ENCODE data around the gene SOAT2.

GRCh38 chr12:53064613-53065436 is 38.5 kb upstream of the SOAT2 start:
- TF ChIP-seq POLR2A (IDR thresholded peaks at IDR 0.05; ENCODE audit: low read depth, low read length) = no peak; the same call in 1 of the 2 replicates
- TF ChIP-seq, protein P1, sequence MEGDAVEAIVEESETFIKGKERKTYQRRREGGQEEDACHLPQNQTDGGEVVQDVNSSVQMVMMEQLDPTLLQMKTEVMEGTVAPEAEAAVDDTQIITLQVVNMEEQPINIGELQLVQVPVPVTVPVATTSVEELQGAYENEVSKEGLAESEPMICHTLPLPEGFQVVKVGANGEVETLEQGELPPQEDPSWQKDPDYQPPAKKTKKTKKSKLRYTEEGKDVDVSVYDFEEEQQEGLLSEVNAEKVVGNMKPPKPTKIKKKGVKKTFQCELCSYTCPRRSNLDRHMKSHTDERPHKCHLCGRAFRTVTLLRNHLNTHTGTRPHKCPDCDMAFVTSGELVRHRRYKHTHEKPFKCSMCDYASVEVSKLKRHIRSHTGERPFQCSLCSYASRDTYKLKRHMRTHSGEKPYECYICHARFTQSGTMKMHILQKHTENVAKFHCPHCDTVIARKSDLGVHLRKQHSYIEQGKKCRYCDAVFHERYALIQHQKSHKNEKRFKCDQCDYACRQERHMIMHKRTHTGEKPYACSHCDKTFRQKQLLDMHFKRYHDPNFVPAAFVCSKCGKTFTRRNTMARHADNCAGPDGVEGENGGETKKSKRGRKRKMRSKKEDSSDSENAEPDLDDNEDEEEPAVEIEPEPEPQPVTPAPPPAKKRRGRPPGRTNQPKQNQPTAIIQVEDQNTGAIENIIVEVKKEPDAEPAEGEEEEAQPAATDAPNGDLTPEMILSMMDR (conservative IDR thresholded peaks at IDR 0.05; ENCODE audit: low read depth, low read length) = no peak
- TF ChIP-seq RAD21 (IDR thresholded peaks at IDR 0.05; ENCODE audit: low read length) = no peak
- TF ChIP-seq CEBPB (IDR thresholded peaks at IDR 0.05; ENCODE audit: low read depth, low read length) = no peak
- no peak for TF ChIP-seq RCOR1 (IDR thresholded peaks at IDR 0.05; ENCODE audit: insufficient replicate concordance, low read length)
- no peak for TF ChIP-seq NFE2L2 (IDR thresholded peaks at IDR 0.05; ENCODE audit: low read depth, low read length)
- no peak for TF ChIP-seq USF2 (IDR thresholded peaks at IDR 0.05; ENCODE audit: low read depth, low read length)
- TF ChIP-seq MAZ (IDR thresholded peaks at IDR 0.05; ENCODE audit: borderline replicate concordance, low read depth, low read length) = no peak
